Middle frontal gyrus (tissue), 1 donor: Measurements from ENCODE around the gene SNRNP48.
A peak's percentile ranks its signal among the peaks of the same experiment; 100 is the strongest.

Source experiments
- DNase-seq: peaks from one replicate; pipeline ENCODE4 v3.0.0-alpha.2; 2015; ENCODE audit warnings: low spot score; ENCODE audit errors: extremely low spot score

Gene SNRNP48

DNA sequence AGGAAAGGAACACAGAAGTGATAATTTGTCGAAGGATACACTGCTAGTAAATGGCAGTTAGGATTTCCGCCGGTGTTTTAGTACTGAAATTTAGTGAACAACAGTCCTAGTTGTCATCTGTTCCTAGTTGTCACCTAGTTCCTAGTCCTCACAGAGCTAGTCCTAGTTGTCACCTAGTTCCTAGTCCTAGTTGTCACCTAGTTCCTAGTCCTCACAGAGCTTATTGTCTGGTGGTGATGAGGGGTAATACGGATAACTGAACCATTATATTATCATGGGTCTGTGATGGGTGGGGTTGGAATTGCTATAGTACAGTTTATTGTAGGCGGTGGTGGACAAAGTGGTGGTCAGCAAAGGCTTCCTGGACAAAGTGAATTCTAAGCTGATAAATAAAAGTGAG lies 1.8 kb downstream of the SNRNP48 start:
- no peak for DNase-seq

- DNase-seq: no peak
Measured at GRCh38 chr6:7593229-7593628, 3.2 kb downstream of the SNRNP48 start.

GRCh38 chr6:7594579-7595125 lies 4.7 kb downstream of the SNRNP48 start:
- no peak for DNase-seq

DNA sequence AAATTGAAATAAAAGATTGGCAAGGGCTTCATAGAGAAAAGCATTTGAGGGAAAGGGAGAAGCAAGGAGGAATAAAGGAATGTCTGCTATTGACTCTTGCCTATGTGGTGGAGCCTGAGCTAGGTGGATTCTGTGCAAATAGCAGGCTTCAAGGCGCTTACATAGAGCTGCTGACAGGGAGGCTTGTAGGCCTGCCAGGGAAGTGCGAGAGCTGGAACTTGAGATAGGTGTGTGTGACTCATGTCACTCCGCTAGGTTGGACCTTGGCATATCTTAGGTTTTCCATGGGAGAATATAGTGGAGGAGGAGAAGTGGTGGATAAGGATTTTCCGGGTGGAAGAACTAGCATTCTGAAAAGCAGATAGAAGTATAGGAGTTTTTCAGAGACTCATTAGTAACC lies 14.0 kb downstream of the SNRNP48 start:
- no peak for DNase-seq

- no peak for DNase-seq
Measured at GRCh38 chr6:7604506-7604905, 14.5 kb downstream of the SNRNP48 start.

DNA sequence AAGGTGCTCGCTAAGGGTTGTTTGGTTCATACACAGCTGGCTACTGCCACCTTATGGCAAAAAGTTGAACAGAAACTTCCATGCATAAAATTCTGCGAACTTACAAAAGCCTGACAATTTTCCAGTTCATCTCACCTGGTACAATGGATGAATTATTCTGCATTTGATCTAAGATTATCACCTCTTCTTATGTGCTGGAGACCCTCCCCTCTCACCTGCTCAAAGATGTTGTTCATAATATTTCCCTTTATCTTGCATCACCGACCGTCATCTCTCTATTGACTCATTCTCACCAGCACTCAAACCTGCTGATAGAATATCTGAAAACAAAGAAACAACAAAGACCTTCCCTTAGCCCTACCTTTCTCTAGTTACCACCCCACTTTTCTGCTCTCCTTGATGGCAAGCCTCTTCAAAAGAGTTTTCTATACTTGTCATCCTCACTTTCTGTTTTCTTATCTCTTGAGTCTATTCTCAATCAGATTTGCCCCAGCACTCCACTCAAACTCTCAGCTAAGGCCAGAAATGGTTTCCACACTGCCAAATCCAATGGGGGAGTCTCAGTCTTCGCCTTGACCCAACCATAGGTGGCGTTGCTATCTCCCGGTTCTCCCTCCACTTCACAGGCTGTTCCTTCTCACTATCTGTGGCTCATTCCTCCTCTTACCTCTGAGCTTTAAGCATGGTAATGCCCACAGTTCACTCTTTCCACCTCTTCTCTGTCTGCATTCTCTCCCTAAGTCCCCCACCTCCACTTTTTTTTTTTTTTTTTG lies 25.8 kb downstream of the SNRNP48 start:
- peak; percentile 40 for DNase-seq

GRCh38 chr6:7617801-7618764 lies 28.1 kb downstream of the SNRNP48 start:
- no peak for DNase-seq

GRCh38 chr6:7621761-7622160 lies 31.8 kb downstream of the SNRNP48 start:
- DNase-seq: no peak

- DNase-seq: no peak
Measured at GRCh38 chr6:7624796-7625710, 35.1 kb downstream of the SNRNP48 start.

DNA sequence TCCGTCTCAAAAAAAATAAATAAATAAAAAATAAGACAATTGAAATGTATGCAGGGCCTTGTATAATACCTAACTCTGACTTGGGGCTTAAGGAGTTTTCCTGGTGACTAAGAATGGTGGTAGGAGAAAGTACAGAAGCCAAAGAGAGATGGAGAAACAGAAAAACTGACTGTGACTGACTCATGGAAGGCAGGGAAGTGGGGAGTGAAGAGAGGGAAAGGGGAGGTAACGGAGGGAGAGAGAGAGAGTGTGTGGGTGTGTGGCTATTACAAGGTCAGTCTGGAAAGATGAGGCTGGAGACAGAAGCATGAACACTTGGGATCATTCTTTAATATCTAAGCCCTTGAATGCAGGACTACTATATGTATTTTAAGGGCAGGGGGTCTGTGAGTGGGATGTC lies 38.5 kb downstream of the SNRNP48 start:
- no peak for DNase-seq

DNA sequence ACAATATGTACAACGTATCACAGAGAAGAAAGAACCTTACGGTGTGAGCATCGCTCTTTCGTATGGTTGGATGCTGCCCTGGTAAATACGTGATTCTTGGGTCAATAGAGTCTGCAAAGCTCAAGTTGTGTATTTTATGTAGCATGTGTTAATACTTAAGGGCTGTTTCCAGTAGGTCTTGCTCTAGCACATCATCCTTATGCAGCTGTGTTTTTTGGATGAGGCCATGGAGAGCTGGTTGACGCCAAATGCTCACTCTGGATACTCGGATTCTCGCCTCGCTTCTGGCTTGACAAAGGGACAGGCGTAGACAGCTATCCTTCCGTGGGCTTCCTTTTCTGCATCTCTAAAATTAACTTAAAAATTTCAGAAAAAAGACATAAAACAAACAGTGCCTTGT lies 38.9 kb downstream of the SNRNP48 start:
- no peak for DNase-seq

DNA sequence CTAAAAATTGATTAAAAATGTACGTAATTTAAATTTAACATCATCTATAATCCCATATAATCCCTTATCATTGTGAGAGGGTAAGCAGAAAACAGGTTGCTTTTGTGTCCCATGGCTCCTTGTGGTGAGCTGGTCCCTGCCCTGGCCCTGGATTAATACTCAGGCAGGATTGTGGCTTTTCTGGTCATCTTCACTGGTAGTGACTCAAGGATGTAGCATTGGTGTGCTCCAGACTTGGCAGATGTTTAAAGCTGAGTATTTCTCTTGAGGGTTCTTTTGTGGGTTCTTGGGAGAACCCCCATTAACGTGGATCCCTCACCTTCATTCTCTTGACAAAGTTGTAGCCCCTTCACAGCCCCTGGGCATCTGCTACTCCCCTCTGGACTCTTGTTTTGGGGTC lies 39.3 kb downstream of the SNRNP48 start:
- no peak for DNase-seq

DNA sequence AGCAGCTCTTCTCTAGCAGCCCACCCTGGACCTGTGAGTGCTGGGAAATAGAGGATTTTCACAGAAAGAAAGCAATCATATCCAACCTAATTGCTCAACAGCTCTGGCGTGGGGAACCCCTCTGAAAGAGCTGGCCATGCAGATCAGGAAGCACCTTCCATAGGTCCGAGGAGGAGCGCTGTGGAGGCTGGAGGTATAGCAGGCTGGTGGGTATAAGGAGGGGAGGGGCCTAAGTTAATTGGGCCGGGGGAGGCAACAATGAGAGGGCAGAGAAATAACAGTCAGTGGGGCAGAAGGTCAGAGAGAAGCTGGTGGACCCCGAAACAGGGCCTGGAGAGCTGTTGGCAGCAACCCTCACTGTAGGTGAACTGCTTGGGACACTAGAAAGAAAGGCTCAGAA lies 40.8 kb downstream of the SNRNP48 start:
- no peak for DNase-seq

- no peak for DNase-seq
Measured at GRCh38 chr6:7631466-7631865, 41.5 kb downstream of the SNRNP48 start.

- no peak for DNase-seq
Measured at GRCh38 chr6:7632501-7633290, 42.7 kb downstream of the SNRNP48 start.

DNA sequence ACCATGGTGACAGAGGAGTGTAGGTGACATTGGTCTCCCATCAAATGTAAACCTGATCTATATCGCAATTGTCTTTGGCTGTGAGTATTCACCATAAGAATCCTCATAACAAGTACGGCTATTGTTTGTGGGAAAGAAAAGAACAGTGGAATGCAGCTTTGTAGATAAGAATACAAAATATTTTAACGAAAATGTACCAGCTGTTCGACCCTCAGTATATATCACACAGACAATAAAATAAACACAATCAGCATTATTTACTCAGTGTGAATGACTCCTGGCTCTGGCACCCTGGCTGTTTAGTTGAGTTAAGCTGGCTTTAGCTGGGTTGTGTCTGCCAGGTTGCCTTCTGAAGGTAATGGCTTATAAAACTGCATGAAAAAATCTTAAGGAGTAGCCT lies 43.4 kb downstream of the SNRNP48 start:
- no peak for DNase-seq

DNA sequence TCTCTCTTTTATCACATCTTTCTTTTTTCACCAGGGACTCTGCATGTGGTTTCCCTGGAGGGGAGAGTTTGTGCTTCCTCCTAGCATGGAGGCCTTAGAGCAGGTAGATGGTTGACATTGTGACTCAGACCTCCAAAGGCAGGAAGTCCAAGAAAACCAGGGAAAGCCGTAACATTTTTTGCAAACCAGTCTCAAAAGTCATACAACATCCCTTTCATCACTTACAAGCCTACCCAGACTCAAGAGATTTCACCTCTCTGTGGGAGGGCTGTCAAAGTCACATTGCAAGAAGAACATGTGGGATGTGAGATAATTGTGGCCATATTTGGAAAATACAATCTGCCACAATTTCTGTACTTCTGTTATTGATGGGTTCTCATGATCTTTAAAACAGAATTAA lies 46.2 kb downstream of the SNRNP48 start:
- DNase-seq: no peak

DNA sequence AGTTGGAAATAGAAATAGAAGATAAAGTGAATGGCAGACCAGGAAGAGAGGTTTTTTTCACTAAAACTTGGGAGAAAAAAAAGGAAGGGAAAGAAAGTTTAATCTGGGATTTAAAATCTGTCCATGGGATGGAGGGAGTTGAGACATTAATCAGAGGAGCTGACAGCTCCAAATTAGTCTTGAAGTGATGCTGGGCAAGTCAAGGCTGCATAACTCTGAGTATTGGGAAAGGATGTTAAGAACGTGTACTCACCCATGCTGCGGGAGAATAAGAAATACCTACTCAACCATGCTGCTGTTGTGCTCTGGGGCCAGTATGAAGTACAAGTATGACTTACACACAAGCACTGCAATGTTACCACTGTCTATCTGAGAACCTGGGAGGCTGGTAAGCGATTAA lies 47.5 kb downstream of the SNRNP48 start:
- DNase-seq: no peak

- no peak for DNase-seq
Measured at GRCh38 chr6:7639427-7639826, 49.4 kb downstream of the SNRNP48 start.

GRCh38 chr6:7640016-7640415 lies 50.0 kb downstream of the SNRNP48 start:
- DNase-seq: no peak
